GM19468 (cell line): ENCODE results near the gene TMCC2.

Experiments used
- ATAC-seq: cut with Tn5 transposase; IDR thresholded peaks from one replicate; pipeline ENCODE4 v1.9.1; 2021; ENCODE audit warnings: mild to moderate bottlenecking, moderate library complexity, moderate number of reproducible peaks; ENCODE audit not compliant: unreplicated experiment; ENCODE audit errors: extremely low read depth

The TMCC2 gene

GRCh38 chr1:205318231-205318991 is 90.7 kb downstream of the TMCC2 start:
- no peak for ATAC-seq

DNA sequence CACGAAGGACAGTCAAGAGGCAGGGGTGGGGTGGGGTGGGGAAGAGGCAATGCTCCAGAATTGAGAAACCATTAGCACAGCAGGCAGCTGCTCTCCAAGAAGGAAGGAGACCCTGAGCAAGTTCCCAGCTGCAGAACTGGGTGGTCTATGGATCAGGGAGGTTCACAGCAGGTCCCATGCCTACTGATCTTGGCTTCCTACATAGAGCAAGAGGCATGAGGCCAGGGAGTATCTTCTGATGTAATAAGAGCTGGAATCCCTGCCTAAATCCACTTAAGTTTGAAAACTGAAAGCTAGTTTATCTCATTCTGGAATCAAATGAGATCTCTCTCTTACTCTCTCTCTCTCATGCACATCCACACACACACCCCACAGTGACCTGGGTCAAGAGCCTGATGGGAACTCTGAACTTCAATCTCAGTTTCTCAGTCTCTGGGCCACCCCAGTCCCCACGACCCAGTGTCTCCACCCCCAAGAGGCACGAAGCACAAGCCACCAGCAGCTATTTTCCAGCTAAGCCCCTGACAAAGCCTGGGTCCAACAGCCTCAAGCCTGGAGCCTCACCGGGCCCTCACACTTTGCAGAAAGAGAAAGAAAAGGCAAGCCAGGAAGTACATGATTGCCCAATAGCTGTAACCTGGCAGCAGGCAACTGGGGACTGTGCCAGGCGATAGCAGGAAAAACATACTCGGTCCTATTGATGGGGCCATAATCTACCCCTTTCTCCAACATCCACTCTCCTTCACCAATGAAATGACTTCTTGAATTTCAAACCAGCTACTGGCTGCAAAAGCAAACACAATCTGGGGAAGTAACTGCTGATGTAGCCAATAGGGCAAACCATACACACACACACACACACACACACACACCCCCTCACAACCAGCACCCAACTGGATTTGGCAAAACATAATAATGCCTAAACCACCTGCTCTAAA is 91.6 kb downstream of the TMCC2 start:
- no peak for ATAC-seq

- ATAC-seq = no peak
These were observed 93.6 kb downstream of the TMCC2 start, which contains the start of gene NUAK2 for GRCh38 chr1:205321162-205321958. NUAK2 (minus strand) TSS chr1:205321745; CDS start chr1:205321628, 117 bp downstream.

DNA sequence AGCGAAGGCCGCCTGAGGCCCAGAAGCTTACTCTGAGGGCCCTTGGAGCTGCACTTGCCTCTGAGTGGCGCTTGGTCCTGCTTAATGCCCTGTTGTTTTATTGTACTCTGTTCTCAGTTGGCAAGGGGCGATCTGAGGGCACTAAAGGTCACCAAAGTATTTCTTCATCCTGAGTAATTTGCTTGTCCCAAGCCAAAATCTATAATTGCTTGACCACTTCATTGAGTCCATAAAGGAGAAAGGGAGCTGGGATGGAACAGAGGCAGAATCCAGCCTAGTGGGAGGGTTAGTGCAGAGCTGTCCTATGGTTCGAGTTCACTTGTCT is 94.2 kb downstream of the TMCC2 start:
- ATAC-seq = no peak
